Endothelial cell of umbilical vein (primary cell): ENCODE results near the gene KDM4C. TPM values are rescaled to one million over a fixed set of nuclear protein-coding genes. Genes with fewer than 3 reads are reported as not detected.

Experiments used
- BruUV-seq: library from RNA; stranded (reverse); fragments of 400-500 nt; replicated peaks from 2 replicates; lab custom pipeline; 2021; lab: Mats Ljungman, UMichigan
- CTCF ChIA-PET: fragments of 300-600, 350-600 bp; sonication (Branson Sonifier 250); formaldehyde crosslinking; loops from one replicate; lab custom pipeline; 2021; ENCODE audit warnings: antibody characterized with exemption, inconsistent platforms; lab: Charles Lee
- POLR2A ChIA-PET: fragments of 300-600, 350-600 bp; sonication (Branson Sonifier 250); formaldehyde crosslinking; loops from one replicate; lab custom pipeline; 2021; ENCODE audit warnings: antibody characterized with exemption, inconsistent platforms; lab: Charles Lee
- DNase-seq: peaks from one replicate; pipeline ENCODE4 v3.0.0-alpha.2; 2011; ENCODE audit warnings: low read depth, low spot score
- FAIRE-seq: peaks from 2 replicates; lab custom pipeline; 2011; peaks lifted over from hg19 to GRCh38; lab: Jason Lieb, UNC
- H2AFZ ChIP-seq: 2 replicates; pipeline ENCODE4 v1.6.0; 2012; ENCODE audit warnings: low read depth, low read length, control low read depth, inconsistent platforms
- H3K27ac ChIP-seq: 2 replicates; pipeline ENCODE4 v1.5.1; 2011; ENCODE audit warnings: low read depth, mild to moderate bottlenecking, control low read depth, low read length, moderate library complexity; ENCODE audit not compliant: insufficient read depth
- H3K27me3 ChIP-seq, 2 experiments: 2 replicates each; pipeline versions ENCODE4 v1.6.0 to v1.6.1; 2011; ENCODE audit warnings: low read length in 2 of 2, mixed read lengths in 1 of 2; ENCODE audit not compliant: control insufficient read depth in 2 of 2, insufficient read depth in 2 of 2
- H3K36me3 ChIP-seq, 2 experiments: 2 replicates in 1 of 2; 3 replicates in 1 of 2; pipeline ENCODE4 v1.5.1; 2011; ENCODE audit warnings: low read length in 2 of 2, mild to moderate bottlenecking in 1 of 2, moderate library complexity in 1 of 2; ENCODE audit not compliant: control insufficient read depth in 2 of 2, insufficient read depth in 2 of 2; ENCODE audit errors: extremely low read depth in 1 of 2
- H3K4me1 ChIP-seq: 3 replicates; pipeline ENCODE4 v1.5.1; 2011; ENCODE audit warnings: mild to moderate bottlenecking, low read length; ENCODE audit not compliant: control insufficient read depth, insufficient read depth; ENCODE audit errors: extremely low read depth
- H3K4me2 ChIP-seq: 2 replicates; pipeline ENCODE4 v1.6.1; 2011; ENCODE audit warnings: low read length, control low read depth, mixed read lengths; ENCODE audit not compliant: insufficient read depth
- H3K4me3 ChIP-seq, 3 experiments: fragments of 200-600 bp in 1 of 3; sonication (generic), shearing (Covaris generic) in 1 of 3; replicated peaks in 1 of 3; 2 replicates each; pipeline ENCODE4 v1.5.1; 2011 to 2016; ENCODE audit warnings: control low read depth in 3 of 3, low read length in 3 of 3, mild to moderate bottlenecking in 2 of 3, inconsistent platforms in 1 of 3, low read depth in 1 of 3, moderate library complexity in 1 of 3; ENCODE audit not compliant: insufficient read depth in 1 of 3
- H3K79me2 ChIP-seq: 2 replicates; pipeline ENCODE4 v1.6.0; 2012; ENCODE audit warnings: low read length, inconsistent platforms; ENCODE audit not compliant: control insufficient read depth, insufficient read depth
- H3K9ac ChIP-seq: replicated peaks from 2 replicates; pipeline ENCODE3; 2011; ENCODE audit warnings: low read length, control low read depth; ENCODE audit not compliant: insufficient read depth; ENCODE audit errors: extremely low read depth
- H3K9me1 ChIP-seq: replicated peaks from 3 replicates; pipeline ENCODE4 v1.6.0; 2011; ENCODE audit warnings: mild to moderate bottlenecking, low read length; ENCODE audit not compliant: control insufficient read depth, insufficient read depth; ENCODE audit errors: extremely low read depth
- H3K9me3 ChIP-seq: replicated peaks from 2 replicates; pipeline ENCODE4 v1.5.1; 2012; ENCODE audit warnings: low read length, inconsistent platforms; ENCODE audit not compliant: control insufficient read depth, insufficient read depth
- H4K20me1 ChIP-seq: replicated peaks from 2 replicates; pipeline ENCODE3; 2011; ENCODE audit warnings: mild to moderate bottlenecking, low read length; ENCODE audit not compliant: control insufficient read depth, insufficient read depth; ENCODE audit errors: extremely low read depth
- EZH2 ChIP-seq: IDR thresholded peaks from 2 replicates; pipeline ENCODE4 v1.6.1; 2012; ENCODE audit warnings: borderline replicate concordance, low read depth, mild to moderate bottlenecking, moderate library complexity, low read length, inconsistent platforms; ENCODE audit not compliant: severe bottlenecking
- FOS ChIP-seq: IDR thresholded peaks from 2 replicates; pipeline ENCODE4 v1.6.1; 2011; ENCODE audit warnings: mild to moderate bottlenecking, low read length, moderate library complexity, borderline replicate concordance; ENCODE audit not compliant: insufficient read depth
- GATA2 ChIP-seq: IDR thresholded peaks from 2 replicates; pipeline ENCODE4 v1.7.0; 2011; ENCODE audit warnings: low read depth, mild to moderate bottlenecking, moderate library complexity, mixed read lengths, low read length; ENCODE audit not compliant: insufficient read length, insufficient read depth
- JUN ChIP-seq: IDR thresholded peaks from 2 replicates; pipeline ENCODE4 v1.6.1; 2011; ENCODE audit warnings: borderline replicate concordance, low read depth; ENCODE audit not compliant: insufficient read length, insufficient read depth
- MYC ChIP-seq: IDR thresholded peaks from one replicate; pipeline ENCODE4 v1.6.1; 2011; ENCODE audit warnings: mild to moderate bottlenecking, low read depth, low read length
- POLR2A ChIP-seq: IDR thresholded peaks from 2 replicates; pipeline ENCODE4 v1.6.1; 2012; ENCODE audit warnings: low read depth, mild to moderate bottlenecking, control low read depth, low read length
- POLR2AphosphoS5 ChIP-seq: IDR thresholded peaks from 2 replicates; pipeline ENCODE4 v1.6.1; 2012; ENCODE audit warnings: low read depth, mild to moderate bottlenecking, control low read depth, low read length, moderate library complexity; ENCODE audit not compliant: insufficient read depth
- dilution Hi-C: fragments of 300-500 bp; cut with MboI; formaldehyde crosslinking; loops from one replicate; pipeline ENCODE4 v1.15.0; 2019; ENCODE audit warnings: low sequenced_read_pairs; ENCODE audit not compliant: extremely low pct_ligation_motif_present
- intact Hi-C: fragments of 100-400 bp; cut with micrococcal nuclease; formaldehyde crosslinking; loops from one replicate; pipeline ENCODE4 v1.10.0; 2022
- polyA plus RNA-seq, 4 experiments: library from polyadenylated mRNA; depleted of rRNA in 3 of 4; stranded (reverse) in 3 of 4; unstranded in 1 of 4; fragments of >200 nt; gene quantifications; 2 replicates each; pipeline versions ENCODE4 v1.2.1 to v1.2.3, GENCODE V29; 2011 to 2012; ENCODE audit warnings: missing spikeins in 1 of 4
- total RNA-seq: library from RNA; stranded (reverse); gene quantifications from 2 replicates; pipeline ENCODE4 v1.2.3, GENCODE V29; 2021
- TF ChIP-seq, protein P1 (sequence below), 2 donors: IDR thresholded peaks; 1 replicate in 1 of 2; 2 replicates in 1 of 2; pipeline ENCODE4 v1.5.1; 2011; ENCODE audit warnings: low read length in 2 of 2, mild to moderate bottlenecking in 2 of 2, moderate library complexity in 2 of 2, control low read depth in 1 of 2, inconsistent platforms in 1 of 2, low read depth in 1 of 2; ENCODE audit not compliant: insufficient read depth in 1 of 2; ENCODE audit errors: extremely low read depth in 1 of 2
- TF ChIP-seq, protein P2 (sequence below): IDR thresholded peaks from 2 replicates; pipeline ENCODE4 v1.6.1; 2011; ENCODE audit not compliant: insufficient read depth, insufficient read length

KDM4C gene
- total and polyA plus RNA-seq, 2 donors (not counting 3 experiments of a cell fraction or from before 2014, with no cell fraction given): 5.4 to 15.0 TPM

DNA sequence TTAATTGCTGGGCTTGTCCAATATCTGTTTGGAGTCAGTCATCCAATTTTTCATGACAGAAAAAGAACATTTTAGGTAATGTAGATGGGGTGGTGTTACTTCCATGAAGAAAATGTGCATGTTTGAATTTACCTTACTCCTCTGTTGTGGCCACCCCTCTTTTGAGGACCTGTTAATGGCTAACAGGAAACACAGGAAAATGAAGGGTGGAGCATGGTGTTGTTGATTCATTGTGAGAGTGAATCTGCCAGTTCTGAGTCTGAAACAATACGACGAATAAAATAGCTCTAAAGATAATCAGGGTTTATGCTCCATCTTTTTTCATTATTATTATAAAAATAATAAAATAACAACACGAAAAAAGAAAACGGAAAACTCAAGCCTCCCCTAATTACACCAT, 335.3 kb downstream of the KDM4C start:
- dilution Hi-C loops (no loop called here), intact Hi-C loops (loop anchor here (5.0 kb wide), 1 partner anchor 94 kb away; no protein-coding TSS in a partner anchor)
- Histone ChIP-seq H4K20me1 (no peaks in the 10 kb centered on the region), H2AFZ (no peak overlapping the region), H3K9me3 (no peaks in the 10 kb centered on the region), H3K4me1 (peaks cover 15% of the 10 kb centered on the region), H3K79me2 (no peaks in the 10 kb centered on the region), H3K4me2 (no peak overlapping the region), H3K9ac (no peak overlapping the region), H3K27ac (no peak overlapping the region), H3K27me3 (no peaks in the 10 kb centered on the region), H3K4me3 (no peak overlapping the region), H3K9me1 (no peaks in the 10 kb centered on the region), H3K36me3 (no peaks in the 10 kb centered on the region)
- FAIRE-seq (no peak), DNase-seq (no peak)
- ChIA-PET CTCF (interaction anchor here (1.1 kb wide), 1 partner anchor 93 kb away, joined by 3 read pairs; no protein-coding TSS in a partner anchor), POLR2A (no interaction called here)
- TF ChIP-seq GATA2: no peak
- no peak for TF ChIP-seq POLR2A
- TF ChIP-seq EZH2: no peak
- TF ChIP-seq MYC: no peak
- TF ChIP-seq JUN: no peak
- TF ChIP-seq, protein P1, sequence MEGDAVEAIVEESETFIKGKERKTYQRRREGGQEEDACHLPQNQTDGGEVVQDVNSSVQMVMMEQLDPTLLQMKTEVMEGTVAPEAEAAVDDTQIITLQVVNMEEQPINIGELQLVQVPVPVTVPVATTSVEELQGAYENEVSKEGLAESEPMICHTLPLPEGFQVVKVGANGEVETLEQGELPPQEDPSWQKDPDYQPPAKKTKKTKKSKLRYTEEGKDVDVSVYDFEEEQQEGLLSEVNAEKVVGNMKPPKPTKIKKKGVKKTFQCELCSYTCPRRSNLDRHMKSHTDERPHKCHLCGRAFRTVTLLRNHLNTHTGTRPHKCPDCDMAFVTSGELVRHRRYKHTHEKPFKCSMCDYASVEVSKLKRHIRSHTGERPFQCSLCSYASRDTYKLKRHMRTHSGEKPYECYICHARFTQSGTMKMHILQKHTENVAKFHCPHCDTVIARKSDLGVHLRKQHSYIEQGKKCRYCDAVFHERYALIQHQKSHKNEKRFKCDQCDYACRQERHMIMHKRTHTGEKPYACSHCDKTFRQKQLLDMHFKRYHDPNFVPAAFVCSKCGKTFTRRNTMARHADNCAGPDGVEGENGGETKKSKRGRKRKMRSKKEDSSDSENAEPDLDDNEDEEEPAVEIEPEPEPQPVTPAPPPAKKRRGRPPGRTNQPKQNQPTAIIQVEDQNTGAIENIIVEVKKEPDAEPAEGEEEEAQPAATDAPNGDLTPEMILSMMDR (IDR thresholded peaks at IDR 0.05; ENCODE audit: extremely low read depth in 1 of 2, insufficient read depth in 1 of 2, low read depth in 1 of 2, low read length in 2 of 2): no peak
- TF ChIP-seq, protein P2, sequence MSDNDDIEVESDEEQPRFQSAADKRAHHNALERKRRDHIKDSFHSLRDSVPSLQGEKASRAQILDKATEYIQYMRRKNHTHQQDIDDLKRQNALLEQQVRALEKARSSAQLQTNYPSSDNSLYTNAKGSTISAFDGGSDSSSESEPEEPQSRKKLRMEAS: no peak
- TF ChIP-seq FOS: no peak
- no peak for TF ChIP-seq POLR2AphosphoS5
- BruUV-seq: no TSS peak
